Natural killer cell (primary cell): Measurements from ENCODE around the gene CCDC97. TPM values are rescaled to one million over a fixed set of nuclear protein-coding genes. Genes with fewer than 3 reads are reported as not detected.

ENCODE experiments used
- ATAC-seq, 3 donors: fragments of 150-1000 bp in 2 of 3; fragments of 200-7000 bp in 1 of 3; cut with Tn5 transposase; 1 replicate in 1 of 3; 2 replicates in 2 of 3; pipeline ENCODE4 v1.10.0; 2021; ENCODE audit warnings: mild to moderate bottlenecking in 2 of 3, moderate library complexity in 2 of 3
- DNase-seq, 2 donors: peaks; one replicate each; pipeline versions ENCODE4 v3.0.0 to v3.0.0-alpha.2; 2013 to 2021; ENCODE audit warnings: mixed read lengths in 1 of 2
- H3K27ac ChIP-seq: one replicate; pipeline ENCODE4 v1.5.1; 2013; ENCODE audit warnings: mild to moderate bottlenecking, low read length
- H3K27me3 ChIP-seq: one replicate; pipeline ENCODE4 v1.6.1; 2013; ENCODE audit warnings: low read length; ENCODE audit not compliant: control insufficient read depth, insufficient read depth
- H3K36me3 ChIP-seq: one replicate; pipeline ENCODE4 v1.6.1; 2013; ENCODE audit warnings: low read length; ENCODE audit not compliant: control insufficient read depth, insufficient read depth
- H3K4me1 ChIP-seq: one replicate; pipeline ENCODE4 v1.6.1; 2013; ENCODE audit warnings: low read length; ENCODE audit not compliant: control insufficient read depth, insufficient read depth
- H3K4me3 ChIP-seq: one replicate; pipeline ENCODE4 v1.5.1; 2013; ENCODE audit warnings: low read length
- H3K9me3 ChIP-seq: one replicate; pipeline ENCODE4 v1.6.1; 2013; ENCODE audit warnings: low read length; ENCODE audit not compliant: control insufficient read depth, insufficient read depth
- H3K27ac Mint-ChIP-seq, 2 donors: one replicate each; pipeline ENCODE4 v1.8.0; 2022; ENCODE audit warnings: mild to moderate bottlenecking in 2 of 2, mixed read lengths in 2 of 2, moderate library complexity in 1 of 2
- H3K27me3 Mint-ChIP-seq, 2 donors: one replicate each; pipeline ENCODE4 v1.8.0; 2022; ENCODE audit warnings: low read depth in 2 of 2, mixed read lengths in 2 of 2
- H3K36me3 Mint-ChIP-seq: one replicate; pipeline ENCODE4 v1.8.0; 2022; ENCODE audit warnings: mixed read lengths
- H3K4me1 Mint-ChIP-seq, 2 donors: one replicate each; pipeline ENCODE4 v1.8.0; 2022; ENCODE audit warnings: mixed read lengths in 2 of 2
- H3K4me3 Mint-ChIP-seq: one replicate; pipeline ENCODE4 v1.8.0; 2022; ENCODE audit warnings: mild to moderate bottlenecking, moderate library complexity, mixed read lengths
- H3K9me3 Mint-ChIP-seq, 2 donors: one replicate each; pipeline ENCODE4 v1.8.0; 2022; ENCODE audit warnings: mixed read lengths in 2 of 2
- WGBS: methylation state at CpG from one replicate; pipeline ENCODE4 v1.1.7; 2013; ENCODE audit warnings: missing lambda C conversion rate; ENCODE audit not compliant: insufficient coverage; 5-methylcytosine and 5-hydroxymethylcytosine counted together
- intact Hi-C: fragments of 100-400 bp; cut with micrococcal nuclease; formaldehyde crosslinking; loops from one replicate; pipeline ENCODE4 v1.14.2; 2022
- total RNA-seq, 4 donors: library from RNA; stranded (reverse); fragments of 120-200 nt in 1 of 4; gene quantifications; one replicate each; pipeline versions ENCODE4 v1.2.3 to v1.2.4, GENCODE V29; 2013 to 2022
- TF ChIP-seq, protein P1 (sequence below): fragments of 200-600 bp; IDR thresholded peaks from one replicate; pipeline ENCODE4 v1.8.0; 2022; ENCODE audit warnings: antibody characterized with exemption

CCDC97 gene
- total RNA-seq, 3 donors from 2014 or later (not counting 1 experiment from before 2014, with no cell fraction given), result 41.1 to 44.3 (median 44.0) TPM

DNA sequence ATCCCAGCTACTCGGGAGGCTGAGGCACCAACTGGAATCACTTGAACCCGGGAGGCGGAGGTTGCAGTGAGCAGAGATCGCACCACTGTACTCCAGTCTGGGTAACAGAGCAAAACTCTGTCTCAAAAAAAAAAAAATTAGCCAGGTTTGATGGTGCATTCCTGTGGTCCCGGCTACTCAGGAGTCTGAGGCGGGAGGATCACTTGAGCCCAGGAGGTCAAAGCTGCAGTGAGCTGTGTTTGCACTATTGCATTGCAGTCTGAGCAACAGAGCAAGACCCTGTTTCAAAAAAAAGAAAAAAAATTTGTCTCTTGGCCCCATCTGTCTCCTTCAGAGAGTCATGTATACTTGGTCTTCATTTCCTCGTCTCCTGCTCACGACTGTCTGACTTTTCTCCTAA is 1.6 kb downstream of the CCDC97 start:
- Mint-ChIP-seq H3K27ac (peak overlapping the region; percentile 91 to 94), H3K4me3 (peak overlapping the region; percentile 96), H3K27me3 (no peaks in the 10 kb centered on the region), H3K4me1 (peaks cover 68 to 71% of the 10 kb centered on the region in 2 donors), H3K9me3 (no peaks in the 10 kb centered on the region), H3K36me3 (peaks cover 8% of the 10 kb centered on the region)
- H3K4me3 ChIP-seq, result no peak overlapping the region
- H3K27ac ChIP-seq, result no peak overlapping the region
- H3K9me3 ChIP-seq, result no peaks in the 10 kb centered on the region
- no peaks in the 10 kb centered on the region for H3K27me3 ChIP-seq
- DNase-seq (peak in 1 of 2 donors; percentile 25), ATAC-seq (no peak)
- TF ChIP-seq, protein P1, sequence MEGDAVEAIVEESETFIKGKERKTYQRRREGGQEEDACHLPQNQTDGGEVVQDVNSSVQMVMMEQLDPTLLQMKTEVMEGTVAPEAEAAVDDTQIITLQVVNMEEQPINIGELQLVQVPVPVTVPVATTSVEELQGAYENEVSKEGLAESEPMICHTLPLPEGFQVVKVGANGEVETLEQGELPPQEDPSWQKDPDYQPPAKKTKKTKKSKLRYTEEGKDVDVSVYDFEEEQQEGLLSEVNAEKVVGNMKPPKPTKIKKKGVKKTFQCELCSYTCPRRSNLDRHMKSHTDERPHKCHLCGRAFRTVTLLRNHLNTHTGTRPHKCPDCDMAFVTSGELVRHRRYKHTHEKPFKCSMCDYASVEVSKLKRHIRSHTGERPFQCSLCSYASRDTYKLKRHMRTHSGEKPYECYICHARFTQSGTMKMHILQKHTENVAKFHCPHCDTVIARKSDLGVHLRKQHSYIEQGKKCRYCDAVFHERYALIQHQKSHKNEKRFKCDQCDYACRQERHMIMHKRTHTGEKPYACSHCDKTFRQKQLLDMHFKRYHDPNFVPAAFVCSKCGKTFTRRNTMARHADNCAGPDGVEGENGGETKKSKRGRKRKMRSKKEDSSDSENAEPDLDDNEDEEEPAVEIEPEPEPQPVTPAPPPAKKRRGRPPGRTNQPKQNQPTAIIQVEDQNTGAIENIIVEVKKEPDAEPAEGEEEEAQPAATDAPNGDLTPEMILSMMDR, result no peak
- intact Hi-C loops, result no loop called here
- H3K36me3 ChIP-seq, result peaks cover 35% of the 10 kb centered on the region
- H3K4me1 ChIP-seq, result peaks cover 45% of the 10 kb centered on the region
- WGBS, result 95% methylated on average over 8 of the region's 8 CpGs

DNA sequence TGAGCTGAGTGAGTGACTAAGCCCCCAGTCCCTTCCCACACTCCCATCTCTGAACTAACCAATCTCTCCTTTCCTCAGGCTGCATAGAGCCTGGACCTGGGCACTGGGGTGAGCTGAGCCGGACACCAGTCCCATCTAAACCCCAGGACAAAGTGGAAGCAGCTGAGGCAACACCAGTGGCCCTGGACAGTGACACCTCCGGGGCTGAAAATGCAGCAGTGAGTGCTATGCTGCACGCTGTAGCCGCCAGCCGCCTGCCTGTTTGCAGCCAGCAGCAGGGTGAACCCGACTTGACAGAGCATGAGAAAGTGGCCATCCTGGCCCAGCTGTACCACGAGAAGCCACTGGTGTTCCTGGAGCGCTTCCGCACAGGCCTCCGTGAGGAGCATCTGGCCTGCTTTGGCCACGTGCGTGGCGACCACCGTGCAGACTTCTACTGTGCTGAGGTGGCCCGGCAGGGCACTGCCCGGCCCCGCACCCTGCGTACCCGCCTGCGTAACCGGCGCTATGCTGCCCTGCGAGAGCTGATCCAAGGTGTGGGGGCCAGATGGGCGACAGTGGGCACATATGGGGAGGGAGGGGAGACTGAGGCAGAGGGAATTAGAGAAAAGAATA is 6.4 kb downstream of the CCDC97 start:
- peaks cover 13% of the 10 kb centered on the region for H3K4me1 ChIP-seq
- H3K27me3 ChIP-seq, result no peaks in the 10 kb centered on the region
- Mint-ChIP-seq H3K36me3 (peaks cover 8% of the 10 kb centered on the region), H3K27me3 (no peaks in the 10 kb centered on the region), H3K4me3 (no peak overlapping the region), H3K4me1 (peaks cover 42 to 61% of the 10 kb centered on the region in 2 donors), H3K27ac (peak overlapping the region; percentile 32 to 61), H3K9me3 (no peaks in the 10 kb centered on the region)
- H3K36me3 ChIP-seq, result peaks cover 74% of the 10 kb centered on the region
- 98% methylated on average over 24 of the region's 24 CpGs for WGBS
- TF ChIP-seq, protein P1, result no peak
- intact Hi-C loops, result no loop called here
- H3K4me3 ChIP-seq, result no peak overlapping the region
- peak in 1 of 3 donors; percentile 31 for ATAC-seq
- H3K27ac ChIP-seq, result no peak overlapping the region
- no peaks in the 10 kb centered on the region for H3K9me3 ChIP-seq
- no peak for DNase-seq

DNA sequence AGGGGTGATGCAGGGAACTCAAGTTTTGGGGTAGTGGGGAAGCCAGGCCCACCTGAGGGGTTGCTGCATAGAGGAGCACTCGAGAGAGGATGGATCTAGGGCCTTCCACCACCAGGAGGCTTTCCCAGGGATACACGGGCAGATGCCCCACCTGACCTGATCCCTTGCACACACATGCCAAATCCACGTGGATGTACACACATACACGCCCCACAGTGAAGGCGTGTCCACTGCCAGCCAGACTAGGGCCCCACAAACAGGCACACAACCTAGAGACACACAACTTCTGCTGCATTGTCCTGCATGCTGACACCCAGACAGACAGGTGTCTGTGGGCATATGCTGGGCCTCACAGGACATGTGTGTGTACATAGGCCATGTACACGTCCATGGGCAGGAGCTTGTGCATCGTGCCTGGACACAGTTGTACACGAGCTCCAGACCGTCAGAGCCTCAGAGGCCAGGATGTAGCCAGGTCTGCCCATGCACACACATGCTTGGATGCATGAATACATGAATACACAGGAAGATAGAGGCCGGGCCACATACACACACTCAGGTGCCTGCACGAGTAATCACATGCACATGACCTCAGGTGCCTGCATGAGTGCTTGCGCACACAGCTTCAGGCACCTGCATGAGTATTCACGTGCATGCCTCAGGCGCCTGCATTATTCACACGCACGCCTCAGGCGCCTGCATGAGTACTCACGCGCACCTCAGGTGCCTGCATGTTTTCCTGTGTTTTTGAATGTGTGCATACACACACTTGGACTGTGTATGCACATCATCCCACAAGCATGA is 8.9 kb downstream of the CCDC97 start:
- Histone ChIP-seq H3K27me3 (no peaks in the 10 kb centered on the region), H3K27ac (no peak overlapping the region), H3K36me3 (peaks cover 75% of the 10 kb centered on the region), H3K4me3 (no peak overlapping the region), H3K4me1 (peaks cover 34% of the 10 kb centered on the region), H3K9me3 (no peaks in the 10 kb centered on the region)
- ATAC-seq (peak in 2 of 3 donors; percentile 1 to 3), DNase-seq (peak in 1 of 2 donors; percentile 43)
- no peaks in the 10 kb centered on the region for H3K27me3 Mint-ChIP-seq
- intact Hi-C loops, result no loop called here
- no peaks in the 10 kb centered on the region for H3K36me3 Mint-ChIP-seq
- H3K27ac Mint-ChIP-seq, result peak overlapping the region; percentile 61 to 94
- TF ChIP-seq, protein P1, result no peak
- WGBS, result 91% methylated on average over 19 of the region's 19 CpGs
- no peak overlapping the region for H3K4me3 Mint-ChIP-seq
- peaks cover 34 to 59% of the 10 kb centered on the region in 2 donors for H3K4me1 Mint-ChIP-seq
- no peaks in the 10 kb centered on the region for H3K9me3 Mint-ChIP-seq
